ENCODE measurements around the gene SEMA3E.
"Not testable (repeated sequence)": the region's sequence is repeated elsewhere in the genome, so short reads cannot be mapped to it uniquely, and the experiment has no call there.

Gene SEMA3E

GRCh38 chr7:83552556-83552955, 96.4 kb downstream of the SEMA3E start:
- DNase-seq, result not testable (repeated sequence)

- no peak for DNase-seq
These were observed 98.8 kb downstream of the SEMA3E start for GRCh38 chr7:83550100-83550499.

GRCh38 chr7:83548250-83548649, 100.7 kb downstream of the SEMA3E start:
- DNase-seq, result no peak

GRCh38 chr7:83547526-83547925, 101.4 kb downstream of the SEMA3E start:
- DNase-seq, result no peak

- no peak for DNase-seq
These were observed 102.4 kb downstream of the SEMA3E start for GRCh38 chr7:83546586-83546985.

GRCh38 chr7:83541187-83541960, 107.6 kb downstream of the SEMA3E start:
- DNase-seq, result no peak

GRCh38 chr7:83534488-83534887, 114.5 kb downstream of the SEMA3E start:
- DNase-seq, result no peak

- DNase-seq, result no peak
These were observed 116.7 kb downstream of the SEMA3E start for GRCh38 chr7:83532219-83532618.

GRCh38 chr7:83531766-83532165, 117.2 kb downstream of the SEMA3E start:
- no peak for DNase-seq

- no peak for DNase-seq
These were observed 120.0 kb downstream of the SEMA3E start for GRCh38 chr7:83528925-83529423.

GRCh38 chr7:83524277-83525075, 124.5 kb downstream of the SEMA3E start:
- DNase-seq, result no peak

GRCh38 chr7:83520726-83521125, 128.2 kb downstream of the SEMA3E start:
- no peak for DNase-seq

- DNase-seq, result no peak
These were observed 129.7 kb downstream of the SEMA3E start for GRCh38 chr7:83519240-83519639.

- DNase-seq, result no peak
These were observed 131.8 kb downstream of the SEMA3E start for GRCh38 chr7:83517035-83517700.

- DNase-seq, result no peak
These were observed 134.0 kb downstream of the SEMA3E start for GRCh38 chr7:83514977-83515376.

- no peak for DNase-seq
These were observed 139.5 kb downstream of the SEMA3E start for GRCh38 chr7:83509255-83510021.

- no peak for DNase-seq
These were observed 144.6 kb downstream of the SEMA3E start for GRCh38 chr7:83504330-83504729.

GRCh38 chr7:83502636-83503035, 146.3 kb downstream of the SEMA3E start:
- no peak for DNase-seq

GRCh38 chr7:83494683-83495082, 154.3 kb downstream of the SEMA3E start:
- no peak for DNase-seq

GRCh38 chr7:83492802-83493201, 156.1 kb downstream of the SEMA3E start:
- DNase-seq, result no peak

- no peak for DNase-seq
These were observed 161.1 kb downstream of the SEMA3E start for GRCh38 chr7:83487801-83488200.

- no peak for DNase-seq
These were observed 162.0 kb downstream of the SEMA3E start for GRCh38 chr7:83486957-83487356.

GRCh38 chr7:83486536-83486935, 162.4 kb downstream of the SEMA3E start:
- no peak for DNase-seq
